ENCODE measurements around the gene BHMT2.

BHMT2 gene

DNA sequence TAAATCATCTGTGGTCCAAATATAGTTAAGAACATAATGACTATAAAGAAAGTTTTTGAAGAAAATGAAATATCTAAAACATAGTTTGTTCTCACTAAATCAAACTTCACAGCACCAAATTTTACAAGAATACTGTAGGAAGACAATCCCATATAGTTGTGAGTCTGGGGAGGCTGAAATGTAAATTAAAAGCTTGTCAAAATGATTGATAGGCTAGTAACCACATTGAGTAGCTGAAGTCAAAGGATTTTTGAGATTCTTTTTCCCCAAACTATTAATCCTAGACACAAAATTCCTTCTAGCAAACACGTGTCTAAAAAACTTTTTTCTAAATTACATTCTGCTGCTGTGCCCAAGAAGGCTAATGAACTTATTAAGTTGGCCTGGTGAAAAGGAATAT lies 55.0 kb downstream of the BHMT2 start:
- no peak for DNase-seq

DNA sequence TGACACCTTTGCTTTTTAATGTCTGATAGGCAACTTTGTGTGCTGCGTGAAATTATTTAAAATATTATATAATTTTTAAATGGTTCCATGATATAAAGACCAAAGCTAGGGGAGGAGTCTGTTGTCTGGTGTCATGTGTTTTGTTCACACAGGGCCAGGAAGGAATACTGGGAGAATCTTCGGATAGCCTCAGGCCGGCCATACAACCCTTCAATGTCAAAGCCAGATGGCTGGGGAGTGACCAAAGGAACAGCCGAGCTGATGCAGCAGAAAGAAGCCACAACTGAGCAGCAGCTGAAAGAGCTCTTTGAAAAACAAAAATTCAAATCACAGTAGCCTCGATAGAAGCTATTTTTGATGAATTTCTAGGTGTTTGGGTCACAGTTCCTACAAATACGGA lies 61.2 kb downstream of the BHMT2 start:
- DNase-seq, result no peak

GRCh38 chr5:79133121-79133656 lies 63.6 kb downstream of the BHMT2 start:
- peak; percentile 35 for DNase-seq

DNA sequence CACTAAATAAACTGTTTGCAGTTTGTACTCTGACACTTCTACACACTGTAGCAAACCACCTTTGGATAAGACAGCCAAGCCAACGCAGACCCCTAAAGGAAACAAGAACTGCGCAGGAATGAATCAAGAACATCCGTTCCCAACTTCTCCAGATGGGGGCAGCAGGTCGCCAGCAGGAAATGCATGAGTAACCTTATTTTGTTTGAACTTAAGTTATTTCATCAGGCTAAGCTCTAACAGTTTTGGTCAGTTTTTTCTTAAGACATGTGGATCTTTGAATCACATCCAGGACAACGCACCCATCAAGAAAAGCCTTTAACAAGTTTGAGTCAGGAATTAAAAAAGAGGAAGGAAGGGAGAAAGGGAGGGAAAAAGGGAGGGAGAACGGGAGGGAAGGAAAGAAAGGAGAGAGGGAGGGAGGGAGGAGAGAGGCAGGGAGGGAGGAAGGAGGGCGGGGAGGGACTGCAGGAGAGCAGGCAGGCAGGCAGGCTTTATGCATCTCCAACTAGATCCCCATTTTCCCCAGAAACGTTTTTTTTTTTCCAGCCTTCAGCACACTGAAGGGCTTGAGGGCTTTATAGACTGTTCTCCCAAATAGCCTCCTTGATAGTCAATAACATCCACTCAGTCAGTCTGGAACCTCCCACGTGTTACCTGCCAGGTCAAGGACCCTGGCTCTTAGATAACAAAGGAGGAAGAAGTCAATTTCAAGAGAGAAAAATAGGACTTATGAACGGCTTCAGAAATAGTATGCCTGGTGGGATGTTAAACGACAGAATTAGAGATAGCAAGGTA lies 64.3 kb downstream of the BHMT2 start:
- DNase-seq, result peak; percentile 67

- DNase-seq, result no peak
These were observed 66.4 kb downstream of the BHMT2 start for GRCh38 chr5:79135790-79136553.

GRCh38 chr5:79136618-79137017 lies 67.1 kb downstream of the BHMT2 start:
- DNase-seq, result no peak

All from NCI-H2171 treated with DMSO at 0.1 percent for 48 hours (cell line).